SK-N-SH (cell line): ENCODE measurements around the gene SDK1. TPM values are rescaled to one million over a fixed set of nuclear protein-coding genes. Genes with fewer than 3 reads are reported as not detected.

Experiments
- CTCF ChIA-PET: fragments of 300-600, 350-600 bp; formaldehyde crosslinking; extraction: SDS; loops from one replicate; lab custom pipeline; 2021; lab: Yijun Ruan, JAX
- POLR2A ChIA-PET: fragments of 350-600 bp; sonication (Branson Sonifier 250); formaldehyde crosslinking; extraction: SDS; loops from one replicate; lab custom pipeline; 2020; ENCODE audit warnings: antibody characterized with exemption, inconsistent platforms; lab: Yijun Ruan, JAX
- DNase-seq: peaks from one replicate; pipeline ENCODE4 v3.0.0; 2012
- H2AFZ ChIP-seq: fragments of 200-600 bp; sonication (generic); 2 replicates; pipeline ENCODE4 v1.8.1; 2016; ENCODE audit warnings: antibody characterized with exemption, mild to moderate bottlenecking, low read depth
- H3F3A ChIP-seq: fragments of 200-600 bp; sonication (generic); replicated peaks from 2 replicates; pipeline ENCODE3; 2016; ENCODE audit warnings: antibody characterized with exemption, mild to moderate bottlenecking; ENCODE audit not compliant: insufficient read depth
- H3K27ac ChIP-seq, 2 experiments: fragments of 200-500 bp in 1 of 2; fragments of 200-600 bp in 1 of 2; sonication (Bioruptor generic) in 1 of 2; sonication (generic), shearing (Covaris generic) in 1 of 2; 2 replicates each; pipeline versions ENCODE4 v1.5.1 to v1.6.1; 2014 to 2016; ENCODE audit warnings: low read depth in 2 of 2, inconsistent platforms in 1 of 2, low read length in 1 of 2, mild to moderate bottlenecking in 1 of 2, mixed read lengths in 1 of 2
- H3K27me3 ChIP-seq: fragments of 200-600 bp; sonication (generic), shearing (Covaris generic); 2 replicates; pipeline ENCODE4 v1.6.1; 2016; ENCODE audit warnings: mixed run types; ENCODE audit not compliant: insufficient read depth
- H3K36me3 ChIP-seq, 2 experiments: fragments of 200-500 bp in 1 of 2; fragments of 200-600 bp in 1 of 2; sonication (Bioruptor generic) in 1 of 2; sonication (generic) in 1 of 2; replicated peaks in 1 of 2; 2 replicates each; pipeline versions ENCODE3 to v1.5.1; 2014 to 2016; ENCODE audit warnings: low read length in 1 of 2, mild to moderate bottlenecking in 1 of 2; ENCODE audit not compliant: insufficient read depth in 2 of 2, control insufficient read depth in 1 of 2
- H3K4me1 ChIP-seq, 2 experiments: fragments of 200-500 bp in 1 of 2; fragments of 200-600 bp in 1 of 2; sonication (Bioruptor generic) in 1 of 2; sonication (generic), shearing (Covaris generic) in 1 of 2; 2 replicates each; pipeline versions ENCODE4 v1.5.1 to v1.6.1; 2014 to 2016; ENCODE audit warnings: low read depth in 1 of 2, low read length in 1 of 2, mixed run types in 1 of 2; ENCODE audit not compliant: insufficient read depth in 2 of 2, control insufficient read depth in 1 of 2
- H3K4me2 ChIP-seq: fragments of 200-600 bp; sonication (generic), shearing (Covaris generic); 2 replicates; pipeline ENCODE4 v1.6.1; 2017; ENCODE audit warnings: mixed run types
- H3K4me3 ChIP-seq, 2 experiments: fragments of 200-500 bp in 1 of 2; fragments of 200-600 bp in 1 of 2; sonication (Bioruptor generic) in 1 of 2; sonication (generic), shearing (Covaris generic) in 1 of 2; 2 replicates each; pipeline versions ENCODE4 v1.5.1 to v1.8.1; 2014 to 2016; ENCODE audit warnings: low read depth in 2 of 2, inconsistent platforms in 1 of 2, low read length in 1 of 2, mild to moderate bottlenecking in 1 of 2, mixed read lengths in 1 of 2, moderate library complexity in 1 of 2
- H3K79me2 ChIP-seq: fragments of 200-600 bp; sonication (generic); 2 replicates; pipeline ENCODE4 v1.8.1; 2017; ENCODE audit warnings: mild to moderate bottlenecking; ENCODE audit not compliant: insufficient read depth
- H3K9ac ChIP-seq: fragments of 200-600 bp; sonication (generic); 2 replicates; pipeline ENCODE4 v1.6.1; 2017; ENCODE audit warnings: mixed run types
- H3K9me2 ChIP-seq: fragments of 200-600 bp; sonication (generic); 2 replicates; pipeline ENCODE4 v1.6.1; 2017; ENCODE audit warnings: mixed run types
- H3K9me3 ChIP-seq: fragments of 200-600 bp; sonication (generic); 2 replicates; pipeline ENCODE4 v1.6.1; 2017; ENCODE audit warnings: mixed run types, mild to moderate bottlenecking, moderate library complexity
- H4K20me1 ChIP-seq: fragments of 200-600 bp; sonication (generic); 2 replicates; pipeline ENCODE4 v1.6.1; 2017; ENCODE audit warnings: mild to moderate bottlenecking, mixed run types; ENCODE audit not compliant: insufficient read depth
- CHD2 ChIP-seq: fragments of 150-350 bp; IDR thresholded peaks from 2 replicates; pipeline ENCODE4 v1.6.1; 2018; ENCODE audit warnings: low read length; ENCODE audit not compliant: partially characterized antibody
- EP300 ChIP-seq, 2 experiments: IDR thresholded peaks; 2 replicates each; pipeline versions ENCODE4 v1.4.0 to v1.6.1; 2012; ENCODE audit warnings: borderline replicate concordance in 1 of 2, low read depth in 1 of 2, low read length in 1 of 2
- EZH2phosphoT487 ChIP-seq: fragments of 200-600 bp; sonication (generic); IDR thresholded peaks from 2 replicates; pipeline ENCODE4 v1.6.1; 2017; ENCODE audit warnings: low read depth, mixed run types, mild to moderate bottlenecking, antibody characterized with exemption, moderate library complexity, borderline replicate concordance
- FOSL2 ChIP-seq: IDR thresholded peaks from 2 replicates; pipeline ENCODE4 v1.4.0; 2012; ENCODE audit warnings: low read depth, mild to moderate bottlenecking, moderate library complexity, borderline replicate concordance
- FOXM1 ChIP-seq: IDR thresholded peaks from 2 replicates; pipeline ENCODE4 v1.4.0; 2012; ENCODE audit warnings: low read depth, mild to moderate bottlenecking
- JUND ChIP-seq: IDR thresholded peaks from 2 replicates; pipeline ENCODE4 v1.4.0; 2012
- MAX ChIP-seq: IDR thresholded peaks from 2 replicates; pipeline ENCODE4 v1.4.0; 2012; ENCODE audit warnings: low read depth
- MEF2A ChIP-seq: IDR thresholded peaks from 2 replicates; pipeline ENCODE4 v1.4.0; 2012; ENCODE audit warnings: low read depth, borderline replicate concordance
- NRF1 ChIP-seq: IDR thresholded peaks from 2 replicates; pipeline ENCODE4 v1.6.1; 2012; ENCODE audit warnings: low read depth, mild to moderate bottlenecking, low read length
- POLR2AphosphoS5 ChIP-seq: IDR thresholded peaks from 2 replicates; pipeline ENCODE4 v1.6.1; 2012; ENCODE audit warnings: low read depth, low read length
- SIN3A ChIP-seq: IDR thresholded peaks from 2 replicates; pipeline ENCODE4 v1.6.1; 2012; ENCODE audit warnings: low read depth, mild to moderate bottlenecking, low read length, moderate library complexity, borderline replicate concordance
- SMC3 ChIP-seq: IDR thresholded peaks from 2 replicates; pipeline ENCODE4 v1.6.1; 2012; ENCODE audit warnings: low read depth, low read length, improper control_type of control experiment
- TAF1 ChIP-seq: IDR thresholded peaks from 2 replicates; pipeline ENCODE4 v1.6.1; 2012; ENCODE audit warnings: low read depth, mild to moderate bottlenecking, low read length, moderate library complexity, borderline replicate concordance
- TCF12 ChIP-seq: IDR thresholded peaks from 2 replicates; pipeline ENCODE4 v1.4.0; 2012
- TEAD4 ChIP-seq: IDR thresholded peaks from 2 replicates; pipeline ENCODE4 v1.4.0; 2012; ENCODE audit warnings: mild to moderate bottlenecking, borderline replicate concordance; ENCODE audit not compliant: insufficient read depth
- USF1 ChIP-seq: IDR thresholded peaks from 2 replicates; pipeline ENCODE4 v1.4.0; 2012; ENCODE audit warnings: low read depth, borderline replicate concordance
- USF2 ChIP-seq: fragments of 150-350 bp; IDR thresholded peaks from 2 replicates; pipeline ENCODE4 v1.6.1; 2017; ENCODE audit warnings: antibody characterized with exemption, low read length, low read depth, borderline replicate concordance
- WGBS: methylation state at CpG from one replicate; pipeline ENCODE4 v1.1.6; 2017; ENCODE audit warnings: low lambda C conversion rate; 5-methylcytosine and 5-hydroxymethylcytosine counted together
- polyA plus RNA-seq, 3 experiments: library from polyadenylated mRNA; depleted of rRNA; stranded (reverse); fragments of >200 nt; gene quantifications; 2 replicates each; pipeline ENCODE4 v1.2.3, GENCODE V29; 2012

SDK1 gene
- polyA plus RNA-seq, 1 of the 3 experiments (the other 2 are of a cell fraction): 1.2 TPM

GRCh38 chr7:3911685-3912084 lies 610.6 kb downstream of the SDK1 start:
- no peaks in the 10 kb centered on the region for H3K9me3 ChIP-seq
- no peak overlapping the region for H3K4me3 ChIP-seq
- no peak overlapping the region for H3K27ac ChIP-seq
- no peak overlapping the region for H3K9ac ChIP-seq
- no peak for TF ChIP-seq NRF1
- no peak for TF ChIP-seq TCF12
- TF ChIP-seq FOXM1: no peak
- TF ChIP-seq TEAD4: no peak
- no peak for TF ChIP-seq SIN3A
- no peak for TF ChIP-seq USF1
- ChIA-PET POLR2A (no interaction called here), CTCF (interaction anchor here (0.7 to 2.0 kb wide), 4 partner anchors 15 to 1046 kb away, joined by 3 to 11 read pairs (median 4); partner anchors contain the start of gene SDK1)
- H3K79me2 ChIP-seq: no peaks in the 10 kb centered on the region
- 55% methylated on average over 4 of the region's 4 CpGs for WGBS
- no peaks in the 10 kb centered on the region for H3K9me2 ChIP-seq
- H3K36me3 ChIP-seq: no peaks in the 10 kb centered on the region
- peaks cover 0 to 12% of the 10 kb centered on the region in 2 experiments; a peak in 1 of 4 replicates for H3K4me1 ChIP-seq
- no peak overlapping the region for H2AFZ ChIP-seq
- no peak overlapping the region for H3K4me2 ChIP-seq
- DNase-seq: no peak
- H3K27me3 ChIP-seq: no peaks in the 10 kb centered on the region
- H3F3A ChIP-seq: no peaks in the 10 kb centered on the region
- H4K20me1 ChIP-seq: no peaks in the 10 kb centered on the region

- ChIA-PET POLR2A (no interaction called here), CTCF (interaction anchor here (0.7 to 2.0 kb wide), 4 partner anchors 16 to 1047 kb away, joined by 3 to 11 read pairs (median 4); partner anchors contain the start of gene SDK1)
- Histone ChIP-seq H3K9me3 (no peaks in the 10 kb centered on the region), H3K27me3 (no peaks in the 10 kb centered on the region), H3K79me2 (no peaks in the 10 kb centered on the region), H3K36me3 (no peaks in the 10 kb centered on the region), H3K4me1 (peaks cover 0 to 12% of the 10 kb centered on the region in 2 experiments; a peak in 1 of 4 replicates), H3K9ac (no peak overlapping the region), H3K27ac (no peak overlapping the region), H2AFZ (no peak overlapping the region), H3K9me2 (no peaks in the 10 kb centered on the region), H4K20me1 (no peaks in the 10 kb centered on the region), H3K4me3 (no peak overlapping the region), H3F3A (no peaks in the 10 kb centered on the region), H3K4me2 (no peak overlapping the region)
- TF ChIP-seq FOXM1 (no peak), TAF1 (no peak), USF2 (no peak)
- 47% methylated on average over 7 of the region's 7 CpGs for WGBS
- no peak for DNase-seq
Measured at GRCh38 chr7:3912291-3912690, 611.2 kb downstream of the SDK1 start.

- 63% methylated on average over 8 of the region's 8 CpGs for WGBS
- Histone ChIP-seq H3K36me3 (no peaks in the 10 kb centered on the region), H3K27me3 (no peaks in the 10 kb centered on the region), H2AFZ (no peak overlapping the region), H4K20me1 (no peaks in the 10 kb centered on the region), H3K4me1 (peaks cover 0 to 3% of the 10 kb centered on the region in 2 experiments; a peak in 1 of 4 replicates), H3K4me3 (no peak overlapping the region), H3K4me2 (no peak overlapping the region), H3K9ac (no peak overlapping the region), H3K9me3 (no peaks in the 10 kb centered on the region), H3K27ac (no peak overlapping the region)
- ChIA-PET CTCF (interaction anchor here (1.0 to 1.3 kb wide), 2 partner anchors 10 to 208 kb away, joined by 3 read pairs; no protein-coding TSS in a partner anchor), POLR2A (no interaction called here)
- DNase-seq: no peak
- TF ChIP-seq JUND (no peak), EZH2phosphoT487 (no peak), SMC3 (no peak), FOSL2 (no peak), POLR2AphosphoS5 (no peak), SIN3A (no peak), EP300 (IDR thresholded peaks at IDR 0.05; ENCODE audit: borderline replicate concordance in 1 of 2, low read depth in 1 of 2, low read length in 1 of 2) (no peak), MEF2A (no peak), FOXM1 (no peak), MAX (no peak), CHD2 (no peak)
- TF ChIP-seq, all 33 proteins: peak for 0
- Histone ChIP-seq H3K9me2 (no peaks in the 10 kb centered on the region), H3K79me2 (no peaks in the 10 kb centered on the region), H3F3A (no peaks in the 10 kb centered on the region)
Measured at GRCh38 chr7:3914051-3914775, 613.2 kb downstream of the SDK1 start.
